ENCODE measurements around the gene AXL.

DNA sequence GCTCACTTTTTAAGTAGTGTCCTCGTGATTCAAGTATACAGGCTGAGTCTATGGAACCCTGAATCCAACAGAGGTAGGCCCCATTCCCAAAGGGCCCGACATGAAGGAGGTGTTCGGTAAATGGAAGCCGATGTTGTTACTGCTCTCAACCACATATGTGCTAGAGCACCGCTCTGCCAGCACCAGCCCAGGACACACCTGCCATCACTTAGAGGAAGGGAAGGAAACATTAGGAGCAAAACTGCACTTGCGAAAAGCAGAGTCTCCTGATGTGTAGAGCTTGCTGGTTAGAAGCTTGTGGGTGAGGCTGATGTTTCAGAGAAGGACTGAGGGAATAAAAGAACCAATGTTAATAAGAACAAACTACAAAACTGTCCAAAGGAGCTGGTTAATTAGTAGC, 81.5 kb downstream of the AXL start:
- no peak for TF ChIP-seq SMAD1 (IDR thresholded peaks at IDR 0.05; ENCODE audit: low read depth, low read length, partially characterized antibody)
- no peak for TF ChIP-seq FOXK1 (CRISPR knock-in tag; IDR thresholded peaks at IDR 0.05; ENCODE audit: borderline replicate concordance)
